ENCODE measurements around the gene PDE4A.

The PDE4A gene

GRCh38 chr19:10416083-10416379 is 4.3 kb upstream of the PDE4A start:
- H4K8ac ChIP-seq (ENCODE audit: low read depth, low read length) = peak overlapping the region; percentile 59

DNA sequence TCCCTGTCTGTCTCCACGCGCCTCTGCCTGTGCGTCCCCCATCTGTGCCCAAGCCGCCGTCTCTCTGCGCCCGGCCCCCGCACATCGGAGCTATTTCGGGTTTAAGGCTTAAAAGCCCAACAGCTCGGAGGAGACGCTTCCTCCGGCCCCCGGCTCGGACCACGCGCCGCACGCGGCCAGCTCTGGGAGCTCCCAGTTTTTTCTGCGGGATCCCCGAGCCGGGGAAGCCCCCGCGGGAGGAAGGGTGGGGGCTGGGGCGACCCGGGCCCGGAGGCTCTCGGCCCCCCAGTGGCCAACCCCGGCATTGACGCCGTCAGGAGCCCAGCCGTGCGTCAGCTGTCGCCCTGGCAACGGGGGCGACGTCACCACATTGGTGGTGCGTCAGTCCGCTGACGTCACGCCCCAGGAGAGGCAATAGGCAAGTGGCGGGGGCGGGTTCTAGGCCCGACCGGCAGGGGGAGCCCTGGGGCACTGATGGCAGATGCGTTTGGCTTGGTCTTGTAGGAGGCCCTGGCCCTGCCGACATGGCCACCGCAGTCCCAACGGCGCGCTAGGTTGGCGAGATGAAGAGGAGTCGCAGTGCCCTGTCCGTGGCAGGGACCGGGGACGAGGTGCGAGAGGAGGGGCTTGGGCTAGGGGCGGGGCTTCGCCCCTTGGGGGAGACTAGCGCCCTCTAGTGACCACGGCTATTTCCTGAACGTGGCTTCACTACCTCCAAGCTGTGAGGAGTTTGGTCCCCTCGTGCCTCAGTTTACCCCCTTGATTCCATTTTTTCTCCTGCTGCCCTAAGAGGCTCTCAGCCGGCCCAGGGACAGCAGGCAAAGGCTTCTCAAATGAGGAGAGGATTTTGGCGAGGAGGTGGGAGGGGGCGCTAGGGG is 3.7 kb upstream of the PDE4A start:
- peak; percentile 95 to 98 for DNase-seq
- Histone ChIP-seq H2BK120ac (ENCODE audit: insufficient read depth, low read length, poor library complexity) (no peak overlapping the region), H3K27me3 (ENCODE audit: insufficient read depth, low read length) (peaks cover 48% of the 10 kb centered on the region), H3K27ac (ENCODE audit: low read depth, low read length) (no peak overlapping the region), H2BK12ac (ENCODE audit: low read length) (no peak overlapping the region), H3K14ac (ENCODE audit: low read length) (no peak overlapping the region), H4K8ac (ENCODE audit: low read depth, low read length) (peak overlapping the region; percentile 59), H2BK5ac (ENCODE audit: low read depth, low read length, poor library complexity) (no peak overlapping the region), H3K9me3 (ENCODE audit: insufficient read depth, low read depth, low read length) (peaks cover 12% of the 10 kb centered on the region), H3K79me1 (ENCODE audit: low read length) (peaks cover 3% of the 10 kb centered on the region), H2AFZ (ENCODE audit: insufficient read depth, low read length, poor library complexity) (peak overlapping the region; percentile 87), H4K91ac (ENCODE audit: low read depth, low read length) (no peak overlapping the region), H3K18ac (ENCODE audit: low read length) (peak overlapping the region; percentile 14), H3K36me3 (ENCODE audit: control insufficient read depth in 1 of 2, insufficient read depth in 2 of 2, low read length in 2 of 2) (no peaks in the 10 kb centered on the region), H3K79me2 (ENCODE audit: control insufficient read depth, insufficient read depth, low read length, poor library complexity) (no peaks in the 10 kb centered on the region), H3K9ac (ENCODE audit: low read length) (no peak overlapping the region), H3K4me1 (ENCODE audit: control insufficient read depth in 1 of 2, insufficient read depth in 2 of 2, low read length in 2 of 2) (peaks cover 3 to 17% of the 10 kb centered on the region in 2 experiments), H3K4ac (ENCODE audit: low read depth, low read length) (no peak overlapping the region), H2AK5ac (ENCODE audit: low read length) (no peak overlapping the region), H3K23ac (ENCODE audit: low read length) (no peak overlapping the region), H4K12ac (ENCODE audit: low read depth, low read length) (peak overlapping the region; percentile 45), H3K4me2 (ENCODE audit: low read length) (peak overlapping the region; percentile 62), H3K4me3 (ENCODE audit: low read depth, low read length) (peak overlapping the region; percentile 16)
- WGBS (ENCODE audit: extremely low coverage, insufficient coverage, insufficient read length) = no CpG with 5 or more reads among the region's 67 CpGs

More at GRCh38 chr19:10416083-10416379, 4.3 kb upstream of the PDE4A start:
- Histone ChIP-seq H2AK5ac (ENCODE audit: low read length) (no peak overlapping the region), H4K91ac (ENCODE audit: low read depth, low read length) (no peak overlapping the region), H3K79me2 (ENCODE audit: control insufficient read depth, insufficient read depth, low read length, poor library complexity) (no peaks in the 10 kb centered on the region), H2AFZ (ENCODE audit: insufficient read depth, low read length, poor library complexity) (peak overlapping the region; percentile 87), H3K36me3 (ENCODE audit: control insufficient read depth in 1 of 2, insufficient read depth in 2 of 2, low read length in 2 of 2) (no peaks in the 10 kb centered on the region), H3K27ac (ENCODE audit: low read depth, low read length) (no peak overlapping the region), H4K12ac (ENCODE audit: low read depth, low read length) (no peak overlapping the region), H3K4me2 (ENCODE audit: low read length) (peak overlapping the region; percentile 62), H2BK12ac (ENCODE audit: low read length) (no peak overlapping the region), H3K9ac (ENCODE audit: low read length) (no peak overlapping the region), H3K14ac (ENCODE audit: low read length) (no peak overlapping the region), H3K9me3 (ENCODE audit: insufficient read depth, low read depth, low read length) (peaks cover 12% of the 10 kb centered on the region), H3K18ac (ENCODE audit: low read length) (peak overlapping the region; percentile 14), H3K4me1 (ENCODE audit: control insufficient read depth in 1 of 2, insufficient read depth in 2 of 2, low read length in 2 of 2) (peaks cover 3 to 16% of the 10 kb centered on the region in 2 experiments), H2BK120ac (ENCODE audit: insufficient read depth, low read length, poor library complexity) (no peak overlapping the region), H3K79me1 (ENCODE audit: low read length) (peaks cover 3% of the 10 kb centered on the region), H3K27me3 (ENCODE audit: insufficient read depth, low read length) (peaks cover 42% of the 10 kb centered on the region), H3K4me3 (ENCODE audit: low read depth, low read length) (peak overlapping the region; percentile 16), H2BK5ac (ENCODE audit: low read depth, low read length, poor library complexity) (no peak overlapping the region), H3K4ac (ENCODE audit: low read depth, low read length) (no peak overlapping the region), H3K23ac (ENCODE audit: low read length) (no peak overlapping the region)
- no peak for DNase-seq
- no CpG with 5 or more reads among the region's 9 CpGs for WGBS (ENCODE audit: extremely low coverage, insufficient coverage, insufficient read length)

- Histone ChIP-seq H3K4me3 (ENCODE audit: low read depth, low read length) (peak overlapping the region; percentile 25), H3K18ac (ENCODE audit: low read length) (no peak overlapping the region), H2AFZ (ENCODE audit: insufficient read depth, low read length, poor library complexity) (no peak overlapping the region), H2BK120ac (ENCODE audit: insufficient read depth, low read length, poor library complexity) (no peak overlapping the region), H3K23ac (ENCODE audit: low read length) (no peak overlapping the region), H2AK5ac (ENCODE audit: low read length) (no peak overlapping the region), H3K4me2 (ENCODE audit: low read length) (no peak overlapping the region), H3K79me2 (ENCODE audit: control insufficient read depth, insufficient read depth, low read length, poor library complexity) (no peaks in the 10 kb centered on the region), H2BK12ac (ENCODE audit: low read length) (no peak overlapping the region), H3K14ac (ENCODE audit: low read length) (no peak overlapping the region), H3K79me1 (ENCODE audit: low read length) (peaks cover 3% of the 10 kb centered on the region), H3K4me1 (ENCODE audit: control insufficient read depth in 1 of 2, insufficient read depth in 2 of 2, low read length in 2 of 2) (peaks cover 3 to 17% of the 10 kb centered on the region in 2 experiments), H4K8ac (ENCODE audit: low read depth, low read length) (no peak overlapping the region), H4K91ac (ENCODE audit: low read depth, low read length) (no peak overlapping the region), H2BK5ac (ENCODE audit: low read depth, low read length, poor library complexity) (no peak overlapping the region), H3K27ac (ENCODE audit: low read depth, low read length) (no peak overlapping the region), H3K4ac (ENCODE audit: low read depth, low read length) (no peak overlapping the region), H3K36me3 (ENCODE audit: control insufficient read depth in 1 of 2, insufficient read depth in 2 of 2, low read length in 2 of 2) (no peaks in the 10 kb centered on the region), H3K9ac (ENCODE audit: low read length) (no peak overlapping the region), H4K12ac (ENCODE audit: low read depth, low read length) (no peak overlapping the region), H3K27me3 (ENCODE audit: insufficient read depth, low read length) (peaks cover 56% of the 10 kb centered on the region), H3K9me3 (ENCODE audit: insufficient read depth, low read depth, low read length) (peaks cover 12% of the 10 kb centered on the region)
- no CpG with 5 or more reads among the region's 30 CpGs for WGBS (ENCODE audit: extremely low coverage, insufficient coverage, insufficient read length)
- DNase-seq = no peak
These were observed 2.6 kb upstream of the PDE4A start for GRCh38 chr19:10417541-10418234.

DNA sequence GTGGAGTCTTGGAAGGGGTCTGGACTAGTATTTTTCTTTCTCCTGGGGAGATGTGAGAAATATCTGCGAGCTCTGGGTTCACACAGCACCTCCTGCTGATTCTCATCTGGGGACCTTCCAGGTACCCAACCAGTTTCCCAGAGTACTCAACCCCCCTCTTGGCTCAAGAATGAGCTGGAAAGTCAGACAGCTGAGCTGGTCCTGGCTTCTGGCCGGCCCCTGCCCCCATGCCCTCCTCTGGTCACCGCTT is 2.2 kb upstream of the PDE4A start:
- Histone ChIP-seq H3K79me2 (ENCODE audit: control insufficient read depth, insufficient read depth, low read length, poor library complexity) (no peaks in the 10 kb centered on the region), H2BK120ac (ENCODE audit: insufficient read depth, low read length, poor library complexity) (no peak overlapping the region), H2BK12ac (ENCODE audit: low read length) (no peak overlapping the region), H3K36me3 (ENCODE audit: control insufficient read depth in 1 of 2, insufficient read depth in 2 of 2, low read length in 2 of 2) (no peaks in the 10 kb centered on the region), H3K9me3 (ENCODE audit: insufficient read depth, low read depth, low read length) (peaks cover 12% of the 10 kb centered on the region), H3K4me2 (ENCODE audit: low read length) (peak overlapping the region; percentile 11), H3K79me1 (ENCODE audit: low read length) (peaks cover 3% of the 10 kb centered on the region), H3K4me1 (ENCODE audit: control insufficient read depth in 1 of 2, insufficient read depth in 2 of 2, low read length in 2 of 2) (peaks cover 3 to 17% of the 10 kb centered on the region in 2 experiments), H4K91ac (ENCODE audit: low read depth, low read length) (no peak overlapping the region), H3K4me3 (ENCODE audit: low read depth, low read length) (no peak overlapping the region), H3K27ac (ENCODE audit: low read depth, low read length) (no peak overlapping the region), H2AK5ac (ENCODE audit: low read length) (no peak overlapping the region), H2BK5ac (ENCODE audit: low read depth, low read length, poor library complexity) (no peak overlapping the region), H3K18ac (ENCODE audit: low read length) (no peak overlapping the region), H3K9ac (ENCODE audit: low read length) (no peak overlapping the region), H4K8ac (ENCODE audit: low read depth, low read length) (no peak overlapping the region), H3K4ac (ENCODE audit: low read depth, low read length) (no peak overlapping the region), H3K23ac (ENCODE audit: low read length) (no peak overlapping the region), H3K14ac (ENCODE audit: low read length) (no peak overlapping the region), H4K12ac (ENCODE audit: low read depth, low read length) (no peak overlapping the region), H3K27me3 (ENCODE audit: insufficient read depth, low read length) (peaks cover 56% of the 10 kb centered on the region), H2AFZ (ENCODE audit: insufficient read depth, low read length, poor library complexity) (no peak overlapping the region)
- WGBS (ENCODE audit: extremely low coverage, insufficient coverage, insufficient read length) = no CpG with 5 or more reads among the region's 3 CpGs
- DNase-seq = no peak
